ENCODE measurements around the gene PDIK1L. TPM values are rescaled to one million over a fixed set of nuclear protein-coding genes. Genes with fewer than 3 reads are reported as not detected.

The PDIK1L gene
- total and polyA plus RNA-seq, 2 donors (not counting 1 experiment from before 2014, with no cell fraction given), result 1.3 to 17.3 TPM

GRCh38 chr1:26110731-26111529 lies 694 bp upstream of the PDIK1L start:
- H3K4me2 ChIP-seq (replicated peaks; ENCODE audit: low read depth, low read length, poor library complexity, severe bottlenecking), result peak overlapping the region; percentile 88
- peak overlapping the region; percentile 95 for H2AFZ ChIP-seq (ENCODE audit: insufficient read depth, low read depth, low read length, poor library complexity, severe bottlenecking)
- H4K20me1 ChIP-seq (ENCODE audit: control insufficient read depth, insufficient read depth, low read length, poor library complexity, severe bottlenecking), result peaks cover 4% of the 10 kb centered on the region
- ChIA-PET POLR2A (no interaction called here), CTCF (interaction anchor here (2.1 to 17.9 kb wide), 2 partner anchors 35 to 59 kb away, joined by 10 to 336 read pairs; partner anchors contain the start of gene ZNF593)
- H3K4me1 ChIP-seq (ENCODE audit: control insufficient read depth in 2 of 2, insufficient read depth in 2 of 2, low read length in 2 of 2), result peaks cover 12 to 17% of the 10 kb centered on the region in 2 donors
- H3K27ac ChIP-seq (ENCODE audit: low read length in 2 of 2), result peak overlapping the region; percentile 3 to 72
- H3K79me2 ChIP-seq (ENCODE audit: control insufficient read depth, insufficient read depth, low read length), result peaks cover 35% of the 10 kb centered on the region
- H3K36me3 ChIP-seq (replicated peaks in 1 of 2; ENCODE audit: control extremely low read depth in 1 of 2, control insufficient read depth in 1 of 2, extremely low read depth in 1 of 2, insufficient read depth in 2 of 2, low read length in 1 of 2), result peaks cover 0 to 11% of the 10 kb centered on the region in 2 experiments
- H3K27ac Mint-ChIP-seq, result peak overlapping the region; percentile 87
- TF ChIP-seq CTCF (IDR thresholded peaks at IDR 0.05) (no peak), EZH2 (IDR thresholded peaks at IDR 0.05; ENCODE audit: borderline replicate concordance, insufficient read depth, low read depth, low read length, poor library complexity, severe bottlenecking) (no peak)
- DNase-seq (peak; percentile 86), ATAC-seq (ENCODE audit: low read depth) (peak; percentile 44)
- peak overlapping the region; percentile 65 to 95 (median 94) for H3K4me3 ChIP-seq (ENCODE audit: control extremely low read depth in 1 of 5, extremely low read depth in 1 of 5, insufficient read depth in 1 of 5, low read depth in 2 of 5, low read length in 4 of 5)
- intact Hi-C loops (cut with micrococcal nuclease), result loop anchor here (1.0 to 5.0 kb wide), 9 partner anchors 58 to 676 kb away; partner anchors contain the start of genes CEP85, DHDDS, HMGN2 and PIGV
- no peaks in the 10 kb centered on the region for H3K27me3 ChIP-seq (replicated peaks in 1 of 4; ENCODE audit: control extremely low read depth in 1 of 4, control insufficient read depth in 3 of 4, insufficient read depth in 4 of 4, low read length in 3 of 4)
- H3K4me3 Mint-ChIP-seq, result peak overlapping the region; percentile 92
- no peaks in the 10 kb centered on the region for H3K9me3 ChIP-seq (ENCODE audit: control extremely low read depth in 1 of 3, control insufficient read depth in 2 of 3, insufficient read depth in 1 of 3, low read length in 2 of 3)
- under 1% methylated on average over 84 of the region's 85 CpGs for WGBS (ENCODE audit: insufficient coverage)
- H3K27me3 Mint-ChIP-seq, result no peaks in the 10 kb centered on the region
- peaks cover 16% of the 10 kb centered on the region for H3K4me1 Mint-ChIP-seq
- no peaks in the 10 kb centered on the region for H3K9me3 Mint-ChIP-seq (ENCODE audit: insufficient read depth)
- peak overlapping the region; percentile 81 for H3K9ac ChIP-seq (ENCODE audit: low read length)

- Mint-ChIP-seq H3K4me3 (peak overlapping the region; percentile 93), H3K27ac (peak overlapping the region; percentile 92), H3K27me3 (no peaks in the 10 kb centered on the region), H3K9me3 (ENCODE audit: insufficient read depth) (no peaks in the 10 kb centered on the region), H3K4me1 (peaks cover 16% of the 10 kb centered on the region)
- Histone ChIP-seq H3K9ac (ENCODE audit: low read length) (peak overlapping the region; percentile 81), H3K4me2 (replicated peaks; ENCODE audit: low read depth, low read length, poor library complexity, severe bottlenecking) (peak overlapping the region; percentile 88), H3K9me3 (ENCODE audit: control extremely low read depth in 1 of 3, control insufficient read depth in 2 of 3, insufficient read depth in 1 of 3, low read length in 2 of 3) (no peaks in the 10 kb centered on the region), H3K36me3 (replicated peaks in 1 of 2; ENCODE audit: control extremely low read depth in 1 of 2, control insufficient read depth in 1 of 2, extremely low read depth in 1 of 2, insufficient read depth in 2 of 2, low read length in 1 of 2) (peaks cover 0 to 15% of the 10 kb centered on the region in 2 experiments), H4K20me1 (ENCODE audit: control insufficient read depth, insufficient read depth, low read length, poor library complexity, severe bottlenecking) (peaks cover 4% of the 10 kb centered on the region), H2AFZ (ENCODE audit: insufficient read depth, low read depth, low read length, poor library complexity, severe bottlenecking) (peak overlapping the region; percentile 95), H3K4me3 (ENCODE audit: control extremely low read depth in 1 of 5, extremely low read depth in 1 of 5, insufficient read depth in 1 of 5, low read depth in 2 of 5, low read length in 4 of 5) (peak overlapping the region; percentile 41 to 95 (median 94)), H3K27me3 (replicated peaks in 1 of 4; ENCODE audit: control extremely low read depth in 1 of 4, control insufficient read depth in 3 of 4, insufficient read depth in 4 of 4, low read length in 3 of 4) (no peaks in the 10 kb centered on the region), H3K27ac (ENCODE audit: low read length in 2 of 2) (peak overlapping the region; percentile 60 to 81), H3K79me2 (ENCODE audit: control insufficient read depth, insufficient read depth, low read length) (peaks cover 36% of the 10 kb centered on the region), H3K4me1 (ENCODE audit: control insufficient read depth in 2 of 2, insufficient read depth in 2 of 2, low read length in 2 of 2) (peaks cover 12 to 17% of the 10 kb centered on the region in 2 donors)
- intact Hi-C loops (cut with micrococcal nuclease), result loop anchor here (5.0 kb wide), 2 partner anchors 360 to 675 kb away; partner anchors contain the start of genes HMGN2 and PIGV
- no peak for ATAC-seq (ENCODE audit: low read depth)
- 2% methylated on average over 6 of the region's 9 CpGs for WGBS (ENCODE audit: insufficient coverage)
- no peak for TF ChIP-seq EZH2 (IDR thresholded peaks at IDR 0.05; ENCODE audit: borderline replicate concordance, insufficient read depth, low read depth, low read length, poor library complexity, severe bottlenecking)
- TF ChIP-seq CTCF (IDR thresholded peaks at IDR 0.05), result no peak
- POLR2A ChIA-PET, result interaction anchor here (1.5 kb wide), 1 partner anchor 15 kb away, joined by 3 read pairs; no protein-coding TSS in a partner anchor
- CTCF ChIA-PET, result interaction anchor here (1.5 to 17.9 kb wide), 3 partner anchors 9 to 34 kb away, joined by 6 to 336 read pairs (median 6); no protein-coding TSS in a partner anchor
- DNase-seq, result no peak
Observed at GRCh38 chr1:26112407-26112775, 767 bp downstream of the PDIK1L start.

Measured in B cell (primary cell).